Measurements from ENCODE around the gene MRGPRG.

DNA sequence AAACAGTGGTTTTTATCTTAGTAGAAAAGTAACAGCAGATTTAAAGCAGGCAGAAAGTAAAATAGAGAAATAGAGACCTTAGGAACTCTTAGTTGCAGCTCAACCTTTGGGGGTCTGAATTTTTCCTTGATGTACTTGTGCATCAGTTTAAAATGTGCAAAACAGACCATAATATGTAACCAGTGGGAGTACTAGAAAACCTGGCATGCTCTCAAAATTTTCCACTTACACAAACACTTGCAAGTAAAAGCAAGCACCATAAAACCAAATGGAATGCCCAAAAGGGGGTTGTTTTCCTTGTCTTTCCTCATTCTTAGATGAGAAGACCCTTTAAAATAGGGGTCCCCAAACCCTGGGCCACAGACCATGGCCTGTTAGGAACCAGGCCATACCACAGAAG, 26.5 kb upstream of the MRGPRG start:
- TF ChIP-seq, protein P1, sequence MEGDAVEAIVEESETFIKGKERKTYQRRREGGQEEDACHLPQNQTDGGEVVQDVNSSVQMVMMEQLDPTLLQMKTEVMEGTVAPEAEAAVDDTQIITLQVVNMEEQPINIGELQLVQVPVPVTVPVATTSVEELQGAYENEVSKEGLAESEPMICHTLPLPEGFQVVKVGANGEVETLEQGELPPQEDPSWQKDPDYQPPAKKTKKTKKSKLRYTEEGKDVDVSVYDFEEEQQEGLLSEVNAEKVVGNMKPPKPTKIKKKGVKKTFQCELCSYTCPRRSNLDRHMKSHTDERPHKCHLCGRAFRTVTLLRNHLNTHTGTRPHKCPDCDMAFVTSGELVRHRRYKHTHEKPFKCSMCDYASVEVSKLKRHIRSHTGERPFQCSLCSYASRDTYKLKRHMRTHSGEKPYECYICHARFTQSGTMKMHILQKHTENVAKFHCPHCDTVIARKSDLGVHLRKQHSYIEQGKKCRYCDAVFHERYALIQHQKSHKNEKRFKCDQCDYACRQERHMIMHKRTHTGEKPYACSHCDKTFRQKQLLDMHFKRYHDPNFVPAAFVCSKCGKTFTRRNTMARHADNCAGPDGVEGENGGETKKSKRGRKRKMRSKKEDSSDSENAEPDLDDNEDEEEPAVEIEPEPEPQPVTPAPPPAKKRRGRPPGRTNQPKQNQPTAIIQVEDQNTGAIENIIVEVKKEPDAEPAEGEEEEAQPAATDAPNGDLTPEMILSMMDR (IDR thresholded peaks at IDR 0.05), result no peak
- TF ChIP-seq POLR2AphosphoS5 (IDR thresholded peaks at IDR 0.05; ENCODE audit: low read depth, low read length), result no peak

All from Panc1 (cell line).